HG02981 (cell line): Measurements from ENCODE around the gene OSTM1.
"Not testable (repeated sequence)": the region's sequence is repeated elsewhere in the genome, so short reads cannot be mapped to it uniquely, and the experiment has no call there.

ENCODE experiments used
- ATAC-seq: cut with Tn5 transposase; IDR thresholded peaks from one replicate; pipeline ENCODE4 v1.9.1; 2021; ENCODE audit warnings: mild to moderate bottlenecking, moderate library complexity; ENCODE audit not compliant: unreplicated experiment

OSTM1 gene

DNA sequence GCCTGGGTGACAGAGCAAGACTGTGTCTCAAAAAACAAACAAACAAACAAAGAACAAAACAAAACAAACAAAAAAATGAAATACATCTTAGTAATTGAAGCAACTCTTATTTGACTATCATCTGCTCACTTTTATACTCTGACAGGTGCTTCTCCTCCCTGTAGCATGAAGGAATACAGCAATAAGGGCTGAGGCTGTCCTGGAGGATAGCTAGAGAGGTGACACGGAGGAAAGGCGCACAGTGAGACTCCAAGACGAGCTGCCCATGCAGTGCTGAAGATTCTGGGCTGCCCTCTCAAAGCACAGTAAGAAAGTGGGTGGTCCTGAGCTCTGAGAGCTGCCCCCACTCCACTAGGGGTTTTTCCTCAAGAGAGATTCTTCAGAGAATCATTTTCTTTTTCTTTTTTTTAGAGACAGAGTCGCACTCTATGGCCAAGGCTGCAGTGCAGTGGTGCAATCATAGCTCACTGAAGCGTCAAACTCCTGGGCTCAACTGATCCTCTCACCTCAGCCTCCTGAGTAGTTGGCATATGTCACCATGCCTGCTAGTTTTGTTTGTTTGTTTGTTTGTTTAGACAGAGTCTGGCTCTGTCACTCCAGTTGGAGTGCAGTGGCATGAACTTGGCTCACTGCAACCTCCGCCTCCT lies 50.0 kb downstream of the OSTM1 start:
- ATAC-seq = no peak

DNA sequence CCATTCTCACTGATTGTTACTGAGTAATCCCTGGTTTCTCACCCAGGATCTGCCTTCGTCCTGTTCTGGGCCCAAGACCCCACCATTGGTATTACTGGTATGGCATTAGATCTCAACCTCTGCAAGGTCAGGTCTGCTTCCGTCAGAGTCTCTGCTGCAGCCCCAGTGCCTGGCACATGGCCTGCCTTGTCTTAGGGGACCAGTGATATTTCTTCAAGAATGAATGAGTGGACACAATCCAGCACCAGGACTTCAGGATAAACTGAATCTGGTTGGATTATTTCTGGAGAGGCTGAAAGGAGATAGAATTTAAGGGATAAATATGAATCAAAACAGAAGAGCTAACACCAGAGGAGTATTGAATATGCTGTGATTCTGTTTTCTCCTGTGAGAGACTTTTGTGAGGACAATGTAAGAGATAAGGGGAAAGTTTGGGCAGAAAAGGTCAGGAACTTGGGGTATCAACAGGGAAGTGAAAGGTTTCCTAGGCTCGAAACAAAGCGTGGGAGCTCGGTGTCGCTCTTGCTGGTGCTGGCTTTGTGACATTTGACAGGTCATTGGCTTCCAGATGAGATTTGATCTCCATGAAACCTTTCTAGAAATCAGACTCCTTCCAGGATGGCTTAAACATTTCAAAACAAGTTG lies 53.9 kb downstream of the OSTM1 start:
- ATAC-seq = no peak

DNA sequence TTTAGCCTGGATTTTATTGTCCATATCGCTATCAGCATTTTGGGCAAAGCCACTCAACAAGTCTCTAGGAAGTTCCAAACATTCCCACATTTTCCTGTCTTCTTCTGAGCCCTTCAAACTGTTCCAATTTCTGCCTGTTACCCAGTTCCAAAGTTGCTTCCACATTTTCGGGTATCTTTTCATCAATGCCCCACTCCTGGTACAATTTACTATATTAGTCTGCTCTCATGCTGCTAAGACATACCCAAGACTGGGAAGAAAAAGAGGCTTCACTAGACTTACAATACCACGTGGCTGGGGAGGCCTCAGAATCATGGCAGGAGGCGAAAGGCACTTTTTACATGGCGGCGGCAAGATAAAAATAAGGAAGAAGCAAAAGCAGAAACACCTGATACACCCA lies 58.3 kb downstream of the OSTM1 start:
- not testable (repeated sequence) for ATAC-seq

DNA sequence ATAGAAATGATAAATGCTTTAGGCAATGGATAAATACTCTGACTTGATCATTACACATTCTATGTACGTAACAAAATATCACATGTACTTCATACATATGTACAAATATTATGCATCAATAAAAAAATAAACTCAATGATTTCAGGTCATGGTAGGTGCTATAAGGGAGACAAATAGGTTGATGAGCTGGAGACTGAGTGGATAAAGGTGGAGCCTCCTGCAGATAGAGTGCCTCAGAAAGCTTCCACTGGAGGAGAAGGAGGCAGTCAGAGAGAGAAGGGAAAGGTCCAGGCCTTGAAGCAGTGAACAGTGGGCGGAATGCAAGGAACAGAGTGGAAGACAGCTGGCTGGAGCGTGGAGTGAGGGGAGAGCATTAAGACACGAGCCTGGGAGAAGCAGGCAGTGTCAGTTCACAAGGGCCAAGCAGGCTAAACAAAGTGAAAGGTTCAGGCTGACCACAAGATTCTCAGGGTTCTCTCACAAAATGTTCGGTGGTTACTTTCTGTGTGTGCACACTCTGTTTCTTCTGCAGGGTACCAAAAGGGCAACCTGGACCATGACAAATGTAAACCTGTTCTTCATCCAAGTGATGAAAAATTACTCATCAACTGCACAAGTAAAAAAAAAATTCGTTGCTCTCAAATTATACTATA lies 60.6 kb downstream of the OSTM1 start:
- ATAC-seq = no peak

DNA sequence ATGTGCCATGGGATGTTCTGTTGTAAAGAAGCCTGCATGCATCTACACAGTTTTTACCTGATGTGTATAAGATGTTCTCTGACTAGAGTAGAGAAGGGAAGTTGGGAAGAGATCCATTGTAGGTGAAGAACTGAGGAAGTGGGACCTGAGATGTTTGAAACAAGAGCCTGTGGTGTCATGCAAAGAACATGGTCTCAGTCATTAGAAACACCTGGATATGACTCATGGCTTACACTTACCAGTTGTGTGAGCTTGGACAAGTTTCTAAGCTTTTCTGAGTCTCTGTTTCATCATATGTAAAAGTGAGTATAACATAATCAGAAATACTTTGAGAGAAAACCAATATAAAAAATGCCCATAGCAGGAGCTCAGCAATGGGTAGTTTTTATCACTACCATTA lies 64.6 kb downstream of the OSTM1 start:
- no peak for ATAC-seq

DNA sequence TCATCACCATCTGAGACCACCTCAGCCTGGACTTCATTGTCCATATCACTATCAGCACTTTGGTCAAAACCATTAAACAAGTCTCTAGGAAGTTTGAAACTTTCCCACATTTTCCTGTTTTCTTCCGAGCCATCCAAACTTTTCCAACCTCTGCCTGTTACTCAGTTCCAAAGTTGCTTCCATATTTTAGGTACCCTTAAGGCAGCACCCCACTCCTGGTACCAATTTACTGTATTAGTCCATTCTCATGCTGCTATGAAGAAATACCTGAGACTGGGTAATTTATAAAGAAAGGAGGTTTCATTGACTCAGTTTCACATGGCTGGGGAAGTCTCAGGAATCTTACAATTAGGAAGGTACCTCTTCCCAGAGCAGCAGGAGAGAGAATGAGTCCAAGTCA lies 65.3 kb downstream of the OSTM1 start:
- not testable (repeated sequence) for ATAC-seq

DNA sequence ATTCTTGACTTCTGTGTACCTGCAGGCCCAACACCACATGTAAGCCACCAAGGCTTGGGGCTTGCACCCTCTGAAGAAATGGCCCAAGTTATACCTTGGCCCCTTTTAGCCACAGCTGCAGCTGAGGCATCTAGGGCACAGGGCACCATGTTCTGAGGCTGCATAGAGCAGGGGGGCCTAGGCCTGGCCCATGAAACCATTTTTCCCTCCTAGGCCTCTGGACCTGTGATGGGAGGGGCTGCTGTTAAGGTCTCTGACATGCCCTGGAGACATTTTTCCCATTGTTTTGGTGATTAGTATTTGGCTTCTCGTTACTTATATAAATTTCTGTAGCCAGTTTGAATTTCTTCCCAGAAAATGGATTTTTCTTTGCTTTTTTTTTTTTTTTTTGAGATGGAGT lies 66.2 kb downstream of the OSTM1 start:
- ATAC-seq = no peak

DNA sequence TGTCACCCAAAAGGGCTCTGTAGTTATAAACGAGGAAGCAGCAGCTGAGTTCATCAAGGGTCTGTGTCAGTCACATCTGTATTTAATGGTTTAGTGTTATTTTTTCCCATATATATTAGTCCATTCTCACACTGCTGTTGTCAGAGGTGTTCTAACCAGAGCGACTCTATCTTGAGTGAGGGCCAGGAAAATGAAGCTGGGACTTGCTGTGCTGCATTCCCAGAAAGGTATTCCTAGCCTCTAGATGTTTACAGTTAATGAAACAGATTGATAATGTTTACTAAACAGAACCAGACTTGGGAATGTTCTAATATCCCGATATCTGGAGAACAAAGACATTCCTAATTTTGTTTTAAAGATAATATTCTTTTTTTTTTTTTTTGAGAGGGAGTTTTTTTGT lies 68.6 kb downstream of the OSTM1 start:
- ATAC-seq = no peak

DNA sequence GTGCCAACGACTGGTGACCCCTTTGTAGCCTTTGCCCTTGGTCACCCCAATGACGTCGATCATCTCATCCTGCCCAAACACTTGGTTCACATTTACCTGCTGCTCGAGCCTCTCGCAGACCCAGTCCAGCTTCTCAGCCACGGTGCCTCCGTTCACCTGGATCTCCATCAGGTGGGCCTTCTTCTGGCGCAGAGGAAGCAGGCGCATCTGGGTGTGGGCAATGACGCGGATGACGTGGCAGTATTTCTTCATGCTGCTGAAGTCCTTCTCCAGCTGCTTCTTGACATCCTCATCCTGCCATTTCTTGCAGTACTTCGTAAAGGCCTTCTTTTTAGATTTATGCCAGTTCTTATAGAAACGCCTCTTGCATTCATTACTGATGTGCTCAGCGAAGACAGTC lies 69.7 kb downstream of the OSTM1 start:
- ATAC-seq = no peak

DNA sequence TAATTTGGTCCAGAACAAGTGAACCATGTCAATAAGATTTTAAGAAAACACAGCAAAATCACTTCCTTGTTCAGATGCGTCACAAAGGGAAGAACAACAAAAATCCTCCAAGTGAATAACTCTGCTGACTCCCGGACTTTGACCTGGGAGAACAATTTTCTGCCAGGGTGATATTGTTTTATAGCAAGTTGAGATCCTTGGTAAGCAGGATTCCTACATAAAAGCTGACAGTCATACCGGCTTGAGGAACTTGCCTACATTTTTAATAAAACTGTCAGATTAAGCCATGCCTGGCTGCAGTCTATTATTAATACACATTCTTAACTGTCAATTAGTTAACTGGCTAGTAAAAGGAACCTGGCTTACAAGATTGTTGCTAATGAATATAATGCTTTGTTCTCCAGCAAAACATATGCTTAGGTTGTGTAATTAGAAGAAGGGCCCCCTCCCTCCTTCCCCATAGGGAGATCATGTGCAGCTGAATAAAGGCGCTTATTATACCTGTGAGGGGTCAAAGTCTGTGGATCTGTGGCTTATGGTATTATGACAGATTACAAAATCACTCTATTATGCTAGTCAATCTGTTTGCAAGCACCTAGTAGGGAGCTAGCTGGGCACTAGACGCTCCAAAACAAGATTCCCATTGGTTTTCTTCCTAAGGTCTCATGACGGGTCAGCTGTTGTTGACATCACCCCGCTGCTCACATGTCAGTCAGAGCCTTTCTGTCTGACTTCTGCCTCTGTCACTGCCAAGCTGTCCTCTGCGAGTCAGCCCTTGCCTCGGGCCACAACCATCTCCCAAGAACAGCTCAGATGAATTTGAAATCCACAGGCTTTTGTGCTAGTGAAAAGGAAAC lies 71.9 kb downstream of the OSTM1 start:
- no peak for ATAC-seq

DNA sequence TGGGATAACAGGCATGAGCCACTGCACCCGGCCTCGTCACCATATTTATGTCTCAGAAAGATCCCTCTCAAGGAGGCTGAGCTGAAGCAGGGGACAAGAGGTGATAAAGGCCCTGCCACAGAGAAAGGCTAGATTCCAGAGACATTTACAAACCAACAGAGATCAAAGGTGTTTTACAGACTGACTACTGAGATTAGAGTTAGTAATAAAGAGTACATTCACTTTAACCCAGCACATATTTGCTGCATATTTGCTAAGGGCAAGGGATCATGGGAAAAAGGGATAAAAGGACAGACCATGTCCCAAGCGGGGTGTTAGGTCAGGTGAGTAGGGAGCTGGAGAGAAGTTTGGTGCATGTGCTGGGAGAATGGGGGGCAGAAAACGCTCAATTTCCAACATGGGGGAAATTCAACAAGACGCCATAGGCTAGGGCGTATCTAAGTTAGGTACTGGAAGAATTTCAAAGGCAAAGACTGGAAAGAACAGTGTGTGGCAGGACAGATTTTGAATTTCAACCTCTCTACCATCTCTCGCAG lies 72.8 kb downstream of the OSTM1 start:
- no peak for ATAC-seq

DNA sequence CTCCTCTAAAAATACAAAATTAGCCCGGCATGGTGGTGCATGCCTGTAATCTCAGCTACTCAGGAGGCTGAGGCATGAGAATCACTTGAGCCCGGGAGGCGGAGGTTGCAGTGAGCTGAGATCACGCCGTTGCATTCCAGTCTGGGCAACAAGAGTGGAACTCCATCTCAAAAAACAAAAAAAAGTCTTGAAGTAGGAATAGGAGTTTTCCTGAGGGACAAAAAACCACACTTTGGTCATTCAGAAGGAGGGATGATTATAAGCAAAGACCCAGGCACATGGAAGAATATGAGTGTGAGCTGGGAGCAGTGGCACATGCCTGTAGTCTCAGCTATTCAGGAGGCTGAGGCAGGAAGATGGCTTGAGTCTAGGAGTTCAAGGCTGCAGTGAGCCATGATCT lies 74.3 kb downstream of the OSTM1 start:
- ATAC-seq = not testable (repeated sequence)

DNA sequence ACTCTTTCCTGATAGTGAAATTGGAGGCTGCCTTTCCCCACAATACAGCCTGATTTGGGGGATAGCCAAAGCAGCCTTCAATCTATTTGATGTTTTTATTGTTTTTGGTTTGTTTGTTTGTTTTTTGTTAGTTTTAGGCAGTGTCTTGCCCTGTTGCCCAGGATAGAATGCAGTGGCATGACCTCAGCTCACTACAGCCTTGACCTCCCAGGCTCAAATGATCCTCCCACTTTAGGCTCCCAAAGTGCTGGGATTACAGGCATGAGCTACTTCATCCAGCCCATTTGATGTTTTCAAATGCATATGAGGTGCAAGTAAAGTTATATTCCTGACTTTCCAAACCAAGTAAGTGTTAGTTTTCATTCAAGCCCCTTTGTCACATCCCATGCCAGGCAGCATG lies 75.2 kb downstream of the OSTM1 start:
- ATAC-seq = no peak

DNA sequence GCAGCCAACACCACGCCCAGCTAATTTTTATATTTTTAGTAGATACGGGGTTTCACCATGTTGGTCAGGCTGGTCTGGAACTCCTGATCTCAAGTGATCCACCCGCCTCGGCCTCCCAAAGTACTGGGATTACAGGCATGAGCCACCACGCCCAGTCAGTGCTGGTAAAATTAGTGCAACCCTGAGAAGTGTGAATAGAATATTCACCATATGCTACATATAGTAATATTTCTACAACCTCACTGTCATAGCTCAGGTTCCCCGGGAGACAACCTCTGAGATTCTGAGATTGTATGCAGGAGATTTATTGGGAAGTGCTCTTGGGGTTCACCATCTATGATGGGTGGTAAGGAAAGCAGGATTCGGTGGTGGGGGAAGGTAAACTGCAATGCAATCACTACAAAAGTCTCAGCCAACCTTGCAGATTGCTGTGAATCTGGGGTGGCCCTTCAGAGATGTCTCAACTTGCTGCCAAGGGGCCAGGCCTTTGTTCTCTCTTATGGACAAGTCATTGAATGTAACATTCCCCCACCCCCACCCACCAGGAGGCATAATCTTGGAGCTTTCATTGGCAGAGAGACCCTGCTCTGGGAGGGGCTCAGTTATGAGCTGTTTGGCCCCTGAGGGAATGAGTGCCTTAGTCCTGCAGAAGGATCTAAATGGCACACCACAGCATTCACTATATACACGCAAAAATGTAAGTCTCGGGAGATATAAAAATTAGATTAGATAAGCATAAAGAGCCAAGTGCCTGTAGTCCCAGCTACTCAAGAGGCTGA lies 82.6 kb downstream of the OSTM1 start:
- no peak for ATAC-seq
